K562 (cell line): ENCODE data around the gene NFIC. TPM values are rescaled to one million over a fixed set of nuclear protein-coding genes. Genes with fewer than 3 reads are reported as not detected.

ENCODE experiments used
- CAMTA2 ChIP-seq: fragments of 250-450 bp; sonication (Bioruptor Pico); conservative IDR thresholded peaks from 2 replicates; pipeline ENCODE4 v1.5.1; 2022
- GTF2F1 ChIP-seq: IDR thresholded peaks from 2 replicates; pipeline ENCODE4 v1.6.1; 2011; ENCODE audit warnings: low read depth, low read length, improper control_type of control experiment
- HDAC2 ChIP-seq: fragments of 450-650 bp; IDR thresholded peaks from 2 replicates; pipeline ENCODE4 v1.6.1; 2016; ENCODE audit warnings: mild to moderate bottlenecking
- HNRNPH1 ChIP-seq: fragments of 200-400 bp; formaldehyde crosslinking; optimal IDR thresholded peaks from 2 replicates; pipeline ENCODE3; 2017; ENCODE audit warnings: low read depth, mild to moderate bottlenecking, low read length, moderate library complexity
- MTF1 ChIP-seq: fragments of 250-450 bp; sonication (Bioruptor Pico); IDR thresholded peaks from 2 replicates; pipeline ENCODE4 v1.9.0; 2021; ENCODE audit warnings: moderate library complexity, mild to moderate bottlenecking, inconsistent platforms, borderline replicate concordance
- NR0B1 ChIP-seq: fragments of 450-650 bp; IDR thresholded peaks from one replicate; pipeline ENCODE4 v1.6.1; 2018; ENCODE audit warnings: mild to moderate bottlenecking, moderate library complexity; ENCODE audit not compliant: partially characterized antibody
- POLR2AphosphoS2 ChIP-seq: IDR thresholded peaks from 2 replicates; pipeline ENCODE4 v1.6.1; 2012; ENCODE audit warnings: low read length, improper control_type of control experiment
- SMARCA5 ChIP-seq: fragments of 450-650 bp; IDR thresholded peaks from 2 replicates; pipeline ENCODE4 v1.6.1; 2016
- TFAP4 ChIP-seq: sonication (generic); formaldehyde crosslinking; IDR thresholded peaks from 2 replicates; pipeline ENCODE4 v1.8.0; 2022; ENCODE audit warnings: missing genetic modification reagents, mild to moderate bottlenecking, moderate library complexity, borderline replicate concordance
- ZBTB1 ChIP-seq: sonication (generic); formaldehyde crosslinking; IDR thresholded peaks from 2 replicates; pipeline ENCODE4 v1.8.1; 2023; ENCODE audit warnings: missing genetic modification reagents, low read depth, mild to moderate bottlenecking, borderline replicate concordance
- ZBTB40 ChIP-seq, 2 experiments: fragments of 450-650 bp in 1 of 2; sonication (generic) in 1 of 2; formaldehyde crosslinking in 1 of 2; IDR thresholded peaks; 2 replicates each; pipeline versions ENCODE4 v1.7.1 to v1.9.0; 2016 to 2022; ENCODE audit warnings: inconsistent platforms in 1 of 2, mild to moderate bottlenecking in 1 of 2, missing genetic modification reagents in 1 of 2
- ZNF507 ChIP-seq: conservative IDR thresholded peaks from 2 replicates; pipeline ENCODE4 v1.6.1; 2017; ENCODE audit warnings: missing genetic modification characterization, missing compliant biosample characterization
- ZNF561 ChIP-seq: fragments of 450-650 bp; formaldehyde crosslinking; conservative IDR thresholded peaks from 2 replicates; pipeline ENCODE4 v1.4.0; 2020; ENCODE audit warnings: mild to moderate bottlenecking, moderate library complexity
- ZNF778 ChIP-seq: fragments of 450-650 bp; formaldehyde crosslinking; IDR thresholded peaks from 2 replicates; pipeline ENCODE4 v1.4.0; 2020; ENCODE audit warnings: mild to moderate bottlenecking, moderate library complexity
- polyA plus RNA-seq, 8 experiments: library from polyadenylated mRNA; depleted of rRNA in 4 of 8; stranded (reverse) in 5 of 8; unstranded in 3 of 8; fragments of >200 nt; fragmentation: Nextera tagmentation in 2 of 8; fragmentation: Illumina TruSeq in 1 of 8; extraction: Ambion mirVana in 2 of 8; extraction: Trizol in 1 of 8; gene quantifications; 2 replicates each; pipeline versions ENCODE4 v1.2.1 to v1.2.3, GENCODE V29; 2011 to 2014; ENCODE audit warnings: inconsistent platforms in 1 of 8, missing spikeins in 1 of 8
- total RNA-seq, 7 experiments: library from RNA; depleted of rRNA in 6 of 7; stranded (reverse); fragments of >200 nt in 6 of 7; fragmentation: Illumina TruSeq in 2 of 7; extraction: Trizol in 2 of 7; gene quantifications; 2 replicates each; pipeline versions ENCODE4 v1.2.1 to v1.2.3, GENCODE V29; 2011 to 2021; ENCODE audit warnings: low replicate concordance in 1 of 7

NFIC gene
- total and polyA plus RNA-seq, 9 of the 15 experiments (the other 6 are each of a cell fraction or from before 2014, with no cell fraction given): 0.71 to 62.1 (median 6.9) TPM

GRCh38 chr19:3365093-3365835 is 1.1 kb upstream of the NFIC start (continued):
- TF ChIP-seq SMARCA5: peak; percentile 80; the same call in 1 of the 2 replicates
- TF ChIP-seq ZBTB1 (CRISPR knock-in tag): no peak
- TF ChIP-seq HNRNPH1: no peak
- 0 out of 2 replicates have a peak, but pooled peaks have one; percentile 58 for TF ChIP-seq MTF1 (CRISPR knock-in tag)
- no peak for TF ChIP-seq CAMTA2
- peak; percentile 72; the same call in 1 of the 2 replicates for TF ChIP-seq TFAP4
- peak; percentile 94 for TF ChIP-seq HDAC2
- no peak for TF ChIP-seq ZNF507 (tag)
- no peak for TF ChIP-seq ZNF561 (CRISPR knock-in tag)
- TF ChIP-seq NR0B1: no peak
- TF ChIP-seq ZNF778 (CRISPR knock-in tag): no peak
- TF ChIP-seq POLR2AphosphoS2: no peak
- TF ChIP-seq GTF2F1: no peak
- no peak for TF ChIP-seq ZBTB40 (IDR thresholded peaks at IDR 0.05)
- no peak for TF ChIP-seq ZBTB40 (CRISPR knock-in tag; IDR thresholded peaks at IDR 0.05)
